AG04449 (cell line): ENCODE data around the gene PTPN1.

ENCODE experiments used
- CTCF ChIA-PET: fragments of 350-600 bp; formaldehyde crosslinking; extraction: SDS; loops from one replicate; lab custom pipeline; 2021; ENCODE audit warnings: antibody characterized with exemption; lab: Yijun Ruan, JAX
- POLR2A ChIA-PET: fragments of 400-600, 350-600 bp; formaldehyde crosslinking; extraction: SDS; loops from one replicate; lab custom pipeline; 2020; ENCODE audit warnings: antibody characterized with exemption, inconsistent platforms; lab: Yijun Ruan, JAX
- DNase-seq: peaks from one replicate; pipeline ENCODE4 v3.0.0-alpha.2; 2010; ENCODE audit warnings: low read depth, low spot score
- H3K4me3 ChIP-seq: 2 replicates; pipeline ENCODE4 v1.5.1; 2011; ENCODE audit warnings: low read depth, mild to moderate bottlenecking, control low read depth, low read length
- CTCF ChIP-seq: IDR thresholded peaks from one replicate; pipeline ENCODE4 v1.5.1; 2011; ENCODE audit warnings: mild to moderate bottlenecking, moderate library complexity, low read length, control low read depth, inconsistent platforms; ENCODE audit not compliant: insufficient read depth; ENCODE audit errors: missing control alignments

The PTPN1 gene

GRCh38 chr20:50577175-50578018, 67.2 kb downstream of the PTPN1 start:
- no peak for TF ChIP-seq CTCF
- ChIA-PET POLR2A (no interaction called here), CTCF (interaction anchor here (0.6 to 9.3 kb wide), 15 partner anchors 10 to 517 kb away, joined by 3 to 113 read pairs (median 7); partner anchors contain the start of gene CEBPB)

GRCh38 chr20:50578061-50578777, 68.0 kb downstream of the PTPN1 start:
- TF ChIP-seq CTCF, result no peak
- ChIA-PET POLR2A (no interaction called here), CTCF (interaction anchor here (0.9 to 9.3 kb wide), 13 partner anchors 9 to 392 kb away, joined by 3 to 113 read pairs (median 11); no protein-coding TSS in a partner anchor)
- DNase-seq, result no peak
- H3K4me3 ChIP-seq, result no peak overlapping the region

More at GRCh38 chr20:50577175-50578018, 67.2 kb downstream of the PTPN1 start:
- no peak for DNase-seq
- H3K4me3 ChIP-seq, result no peak overlapping the region

- ChIA-PET CTCF (interaction anchor here (1.0 to 9.3 kb wide), 15 partner anchors 8 to 209 kb away, joined by 3 to 113 read pairs (median 5); no protein-coding TSS in a partner anchor), POLR2A (no interaction called here)
- no peak for TF ChIP-seq CTCF
- no peak for DNase-seq
- no peak overlapping the region for H3K4me3 ChIP-seq
Measured at GRCh38 chr20:50578778-50579165, 68.6 kb downstream of the PTPN1 start.

GRCh38 chr20:50579511-50579910, 69.3 kb downstream of the PTPN1 start:
- TF ChIP-seq CTCF, result no peak
- no peak overlapping the region for H3K4me3 ChIP-seq
- POLR2A ChIA-PET, result no interaction called here
- CTCF ChIA-PET, result interaction anchor here (0.6 to 9.3 kb wide), 27 partner anchors 8 to 397 kb away, joined by 3 to 113 read pairs (median 3); no protein-coding TSS in a partner anchor
- DNase-seq, result no peak

GRCh38 chr20:50580016-50580747, 70.0 kb downstream of the PTPN1 start:
- ChIA-PET CTCF (interaction anchor here (0.6 to 9.3 kb wide), 27 partner anchors 7 to 398 kb away, joined by 3 to 113 read pairs (median 3); no protein-coding TSS in a partner anchor), POLR2A (no interaction called here)
- peak; percentile 78 for TF ChIP-seq CTCF
- no peak overlapping the region for H3K4me3 ChIP-seq
- DNase-seq, result no peak
